ENCODE measurements around the gene APOOL. TPM values are rescaled to one million over a fixed set of nuclear protein-coding genes. Genes with fewer than 3 reads are reported as not detected.
A peak's percentile ranks its signal among the peaks of the same experiment; 100 is the strongest.
"Not testable (repeated sequence)": the region's sequence is repeated elsewhere in the genome, so short reads cannot be mapped to it uniquely, and the experiment has no call there.

APOOL gene
- total and polyA plus RNA-seq, 5 donors: 8.1 to 43.0 (median 32.9) TPM

GRCh38 chrX:85077247-85077646 lies 73.6 kb downstream of the APOOL start:
- H3K27me3 ChIP-seq (ENCODE audit: control insufficient read depth, insufficient read depth); ATAC-seq; H3K4me3 ChIP-seq (ENCODE audit: low read length); DNase-seq; H3K27ac ChIP-seq (ENCODE audit: low read length); H3K9me3 ChIP-seq (ENCODE audit: control insufficient read depth, low read length); intact Hi-C loops (cut with DNase I); H3K4me1 ChIP-seq (ENCODE audit: control insufficient read depth, insufficient read depth, low read length): not testable (repeated sequence)
- WGBS: 97% methylated on average over 1 of the region's 1 CpG

GRCh38 chrX:85084770-85085393 lies 81.2 kb downstream of the APOOL start:
- no peaks in the 10 kb centered on the region for H3K9me3 ChIP-seq (ENCODE audit: control insufficient read depth, low read length)
- intact Hi-C loops (cut with DNase I): no loop called here
- DNase-seq: no peak
- no peak overlapping the region for H3K4me3 ChIP-seq (ENCODE audit: low read length)
- ATAC-seq: no peak
- WGBS: 70% methylated on average over 2 of the region's 2 CpGs
- H3K27me3 ChIP-seq (ENCODE audit: control insufficient read depth, insufficient read depth): no peaks in the 10 kb centered on the region
- H3K4me1 ChIP-seq (ENCODE audit: control insufficient read depth, insufficient read depth, low read length): no peaks in the 10 kb centered on the region
- H3K27ac ChIP-seq (ENCODE audit: low read length): no peak overlapping the region

- Histone ChIP-seq H3K27ac (ENCODE audit: low read length) (no peak overlapping the region), H3K4me3 (ENCODE audit: low read length) (no peak overlapping the region), H3K27me3 (ENCODE audit: control insufficient read depth, insufficient read depth) (no peaks in the 10 kb centered on the region), H3K4me1 (ENCODE audit: control insufficient read depth, insufficient read depth, low read length) (no peaks in the 10 kb centered on the region), H3K9me3 (ENCODE audit: control insufficient read depth, low read length) (no peaks in the 10 kb centered on the region)
- intact Hi-C loops (cut with DNase I): no loop called here
- WGBS: over 99% methylated on average over 5 of the region's 5 CpGs
- ATAC-seq (no peak), DNase-seq (no peak)
These were observed 85.7 kb downstream of the APOOL start for GRCh38 chrX:85089321-85089840.

GRCh38 chrX:85107407-85107806 lies 103.7 kb downstream of the APOOL start:
- DNase-seq (peak in 2 of 3 donors; percentile 11 to 17), ATAC-seq (no peak)
- Histone ChIP-seq H3K27me3 (ENCODE audit: control insufficient read depth, insufficient read depth) (no peaks in the 10 kb centered on the region), H3K9me3 (ENCODE audit: control insufficient read depth, low read length) (no peaks in the 10 kb centered on the region), H3K4me3 (ENCODE audit: low read length) (no peak overlapping the region), H3K27ac (ENCODE audit: low read length) (no peak overlapping the region), H3K4me1 (ENCODE audit: control insufficient read depth, insufficient read depth, low read length) (no peaks in the 10 kb centered on the region)
- WGBS: 89% methylated on average over 4 of the region's 4 CpGs
- intact Hi-C loops (cut with DNase I): loop anchor here in 1 of 4 donors (10.0 kb wide), 1 partner anchor 437 kb away; no protein-coding TSS in a partner anchor

- H3K4me1 ChIP-seq (ENCODE audit: control insufficient read depth, insufficient read depth, low read length): no peaks in the 10 kb centered on the region
- H3K27me3 ChIP-seq (ENCODE audit: control insufficient read depth, insufficient read depth): no peaks in the 10 kb centered on the region
- ATAC-seq (no peak), DNase-seq (no peak)
- no peak overlapping the region for H3K4me3 ChIP-seq (ENCODE audit: low read length)
- H3K27ac ChIP-seq (ENCODE audit: low read length): no peak overlapping the region
- 97% methylated on average over 2 of the region's 2 CpGs for WGBS
- H3K9me3 ChIP-seq (ENCODE audit: control insufficient read depth, low read length): no peaks in the 10 kb centered on the region
- intact Hi-C loops (cut with DNase I): loop anchor here in 1 of 4 donors (10.0 kb wide), 1 partner anchor 437 kb away; no protein-coding TSS in a partner anchor
These were observed 104.5 kb downstream of the APOOL start for GRCh38 chrX:85108165-85108564.

GRCh38 chrX:85109235-85109634 lies 105.6 kb downstream of the APOOL start:
- WGBS: 72% methylated on average over 8 of the region's 8 CpGs
- DNase-seq (no peak), ATAC-seq (no peak)
- Histone ChIP-seq H3K4me3 (ENCODE audit: low read length) (no peak overlapping the region), H3K9me3 (ENCODE audit: control insufficient read depth, low read length) (no peaks in the 10 kb centered on the region), H3K27me3 (ENCODE audit: control insufficient read depth, insufficient read depth) (no peaks in the 10 kb centered on the region), H3K27ac (ENCODE audit: low read length) (no peak overlapping the region), H3K4me1 (ENCODE audit: control insufficient read depth, insufficient read depth, low read length) (no peaks in the 10 kb centered on the region)
- intact Hi-C loops (cut with DNase I): loop anchor here in 1 of 4 donors (10.0 kb wide), 1 partner anchor 436 kb away; no protein-coding TSS in a partner anchor

GRCh38 chrX:85111347-85111746 lies 107.7 kb downstream of the APOOL start:
- Histone ChIP-seq H3K27me3 (ENCODE audit: control insufficient read depth, insufficient read depth) (no peaks in the 10 kb centered on the region), H3K27ac (ENCODE audit: low read length) (no peak overlapping the region), H3K4me3 (ENCODE audit: low read length) (no peak overlapping the region), H3K9me3 (ENCODE audit: control insufficient read depth, low read length) (no peaks in the 10 kb centered on the region), H3K4me1 (ENCODE audit: control insufficient read depth, insufficient read depth, low read length) (no peaks in the 10 kb centered on the region)
- WGBS: 37% methylated on average over 2 of the region's 2 CpGs
- intact Hi-C loops (cut with DNase I): loop anchor here in 1 of 4 donors (5.0 kb wide), 1 partner anchor 426 kb away; no protein-coding TSS in a partner anchor
- DNase-seq: no peak
- ATAC-seq: no peak

- ATAC-seq (no peak), DNase-seq (no peak)
- intact Hi-C loops (cut with DNase I): loop anchor here in 1 of 4 donors (5.0 kb wide), 1 partner anchor 425 kb away; no protein-coding TSS in a partner anchor
- H3K9me3 ChIP-seq (ENCODE audit: control insufficient read depth, low read length): no peaks in the 10 kb centered on the region
- no peak overlapping the region for H3K4me3 ChIP-seq (ENCODE audit: low read length)
- WGBS: 61% methylated on average over 9 of the region's 9 CpGs
- no peaks in the 10 kb centered on the region for H3K27me3 ChIP-seq (ENCODE audit: control insufficient read depth, insufficient read depth)
- H3K4me1 ChIP-seq (ENCODE audit: control insufficient read depth, insufficient read depth, low read length): no peaks in the 10 kb centered on the region
- no peak overlapping the region for H3K27ac ChIP-seq (ENCODE audit: low read length)
These were observed 108.6 kb downstream of the APOOL start for GRCh38 chrX:85112293-85112692.

- 73% methylated on average over 2 of the region's 2 CpGs for WGBS
- ATAC-seq (no peak), DNase-seq (no peak)
- H3K27ac ChIP-seq (ENCODE audit: low read length): no peak overlapping the region
- no peaks in the 10 kb centered on the region for H3K4me1 ChIP-seq (ENCODE audit: control insufficient read depth, insufficient read depth, low read length)
- no peaks in the 10 kb centered on the region for H3K27me3 ChIP-seq (ENCODE audit: control insufficient read depth, insufficient read depth)
- no peaks in the 10 kb centered on the region for H3K9me3 ChIP-seq (ENCODE audit: control insufficient read depth, low read length)
- H3K4me3 ChIP-seq (ENCODE audit: low read length): no peak overlapping the region
- intact Hi-C loops (cut with DNase I): loop anchor here in 1 of 4 donors (5.0 kb wide), 1 partner anchor 424 kb away; no protein-coding TSS in a partner anchor
These were observed 110.1 kb downstream of the APOOL start for GRCh38 chrX:85113746-85114145.

GRCh38 chrX:85114171-85114570 lies 110.5 kb downstream of the APOOL start:
- ATAC-seq (no peak), DNase-seq (no peak)
- no peaks in the 10 kb centered on the region for H3K27me3 ChIP-seq (ENCODE audit: control insufficient read depth, insufficient read depth)
- intact Hi-C loops (cut with DNase I): loop anchor here in 1 of 4 donors (5.0 kb wide), 1 partner anchor 423 kb away; no protein-coding TSS in a partner anchor
- no peaks in the 10 kb centered on the region for H3K9me3 ChIP-seq (ENCODE audit: control insufficient read depth, low read length)
- H3K4me1 ChIP-seq (ENCODE audit: control insufficient read depth, insufficient read depth, low read length): no peaks in the 10 kb centered on the region
- no peak overlapping the region for H3K4me3 ChIP-seq (ENCODE audit: low read length)
- H3K27ac ChIP-seq (ENCODE audit: low read length): no peak overlapping the region
- 79% methylated on average over 3 of the region's 3 CpGs for WGBS

- Histone ChIP-seq H3K9me3 (ENCODE audit: control insufficient read depth, low read length) (no peaks in the 10 kb centered on the region), H3K4me1 (ENCODE audit: control insufficient read depth, insufficient read depth, low read length) (no peaks in the 10 kb centered on the region), H3K27ac (ENCODE audit: low read length) (no peak overlapping the region), H3K27me3 (ENCODE audit: control insufficient read depth, insufficient read depth) (no peaks in the 10 kb centered on the region), H3K4me3 (ENCODE audit: low read length) (no peak overlapping the region)
- ATAC-seq (no peak), DNase-seq (no peak)
- intact Hi-C loops (cut with DNase I): loop anchor here in 1 of 4 donors (5.0 kb wide), 1 partner anchor 423 kb away; no protein-coding TSS in a partner anchor
These were observed 111.1 kb downstream of the APOOL start for GRCh38 chrX:85114776-85115175.
